Stomach (tissue), 9 donors: Measurements from ENCODE around the gene KCNJ4. TPM values are rescaled to one million over a fixed set of nuclear protein-coding genes. Genes with fewer than 3 reads are reported as not detected.

Experiments used
- DNase-seq, 2 donors: peaks; one replicate each; pipeline versions ENCODE4 v3.0.0 to v3.0.0-alpha.2; 2013 to 2019
- H3K27ac ChIP-seq, 5 donors: fragments of 200-600 bp in 4 of 5; sonication (generic) in 4 of 5; one replicate each; pipeline ENCODE4 v1.5.1; 2013 to 2019; ENCODE audit warnings: mild to moderate bottlenecking in 1 of 5, moderate library complexity in 1 of 5
- H3K27me3 ChIP-seq, 3 donors: fragments of 200-600 bp; sonication (generic); one replicate each; pipeline ENCODE4 v1.5.1; 2017 to 2019; ENCODE audit warnings: mixed run types in 1 of 3
- H3K36me3 ChIP-seq, 4 donors: fragments of 200-600 bp; sonication (generic); 1 replicate in 3 of 4; 2 replicates in 1 of 4; pipeline ENCODE4 v1.5.1; 2016 to 2019
- H3K4me1 ChIP-seq, 4 donors: fragments of 200-600 bp; sonication (generic); one replicate each; pipeline ENCODE4 v1.5.1; 2016 to 2019
- H3K4me3 ChIP-seq, 4 donors: fragments of 200-600 bp; sonication (generic) in 3 of 4; one replicate each; pipeline ENCODE4 v1.5.1; 2016 to 2019; ENCODE audit warnings: mild to moderate bottlenecking in 1 of 4
- H3K9me3 ChIP-seq, 4 donors: fragments of 200-600 bp; sonication (generic); one replicate each; pipeline ENCODE4 v1.5.1; 2016 to 2019
- EP300 ChIP-seq: sonication (generic); formaldehyde crosslinking; IDR thresholded peaks from one replicate; pipeline ENCODE4 v1.6.1; 2017; ENCODE audit warnings: antibody characterized with exemption
- POLR2A ChIP-seq, 4 donors: fragments of 450-650 bp; IDR thresholded peaks; one replicate each; pipeline ENCODE4 v1.6.1; 2016; ENCODE audit warnings: antibody characterized with exemption in 4 of 4, control low read depth in 2 of 4, mild to moderate bottlenecking in 1 of 4, moderate library complexity in 1 of 4
- POLR2AphosphoS5 ChIP-seq, 3 donors: sonication (generic); formaldehyde crosslinking; IDR thresholded peaks; one replicate each; pipeline ENCODE4 v1.6.1; 2016; ENCODE audit warnings: antibody characterized with exemption in 3 of 3
- WGBS, 5 donors: extraction: QIAGEN DNeasy Blood & Tissue Kit in 3 of 5; methylation state at CpG; one replicate each; pipeline versions ENCODE4 v1.1.5 to v1.1.7; 2013 to 2018; 5-methylcytosine and 5-hydroxymethylcytosine counted together
- intact Hi-C: fragments of 100-400 bp; cut with DNase I; formaldehyde crosslinking; loops from one replicate; pipeline ENCODE4 v1.15.1; 2023; ENCODE audit warnings: low total_unique reads
- polyA plus RNA-seq, 3 donors: library from polyadenylated mRNA; stranded (reverse); fragments of 200-250 nt; gene quantifications; one replicate each; pipeline ENCODE4 v1.2.3, GENCODE V29; 2013
- total RNA-seq, 5 donors: library from RNA; depleted of rRNA; stranded (reverse); fragments of >200 nt; gene quantifications; one replicate each; pipeline versions ENCODE4 v1.1.0 to v1.2.3, GENCODE V29; 2014 to 2016
- TF ChIP-seq, protein P1 (sequence below), 7 experiments: fragments of 450-650 bp in 4 of 7; fragments of 200-600 bp in 3 of 7; sonication (generic) in 3 of 7; IDR thresholded peaks; one replicate each; pipeline ENCODE4 v1.5.1; 2016 to 2019; ENCODE audit warnings: antibody characterized with exemption in 7 of 7, control low read depth in 2 of 7, mild to moderate bottlenecking in 1 of 7
- donor health status: healthy with polysubstance abuse.
- donor health status: Bipolar disorder and iron deficiency.
- donor health status: healthy.

The KCNJ4 gene
- total and polyA plus RNA-seq, 8 donors: not detected

DNA sequence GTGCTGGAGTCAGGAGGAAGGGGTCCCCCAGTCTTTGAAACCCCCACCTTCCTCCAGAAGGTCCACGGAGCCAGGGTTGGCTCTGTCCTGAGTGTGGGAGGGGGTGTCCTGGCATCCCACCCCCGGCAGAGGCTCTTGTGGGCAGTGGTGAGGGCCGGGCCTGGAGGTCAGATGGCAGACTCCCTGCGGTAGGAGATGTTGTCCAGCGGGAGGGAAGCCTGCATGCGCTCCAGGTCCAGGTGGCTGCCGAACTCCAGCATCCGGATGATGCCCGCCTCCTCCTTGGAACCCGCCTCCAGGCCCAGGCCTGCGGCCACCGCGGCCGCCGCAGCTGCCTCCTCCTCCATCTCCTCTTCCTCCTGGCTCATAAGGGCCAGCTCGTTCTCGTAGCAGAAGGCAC, 28.4 kb downstream of the KCNJ4 start:
- TF ChIP-seq POLR2A (IDR thresholded peaks at IDR 0.05) (no peak), EP300 (no peak), POLR2AphosphoS5 (IDR thresholded peaks at IDR 0.05) (no peak)
- TF ChIP-seq, protein P1, sequence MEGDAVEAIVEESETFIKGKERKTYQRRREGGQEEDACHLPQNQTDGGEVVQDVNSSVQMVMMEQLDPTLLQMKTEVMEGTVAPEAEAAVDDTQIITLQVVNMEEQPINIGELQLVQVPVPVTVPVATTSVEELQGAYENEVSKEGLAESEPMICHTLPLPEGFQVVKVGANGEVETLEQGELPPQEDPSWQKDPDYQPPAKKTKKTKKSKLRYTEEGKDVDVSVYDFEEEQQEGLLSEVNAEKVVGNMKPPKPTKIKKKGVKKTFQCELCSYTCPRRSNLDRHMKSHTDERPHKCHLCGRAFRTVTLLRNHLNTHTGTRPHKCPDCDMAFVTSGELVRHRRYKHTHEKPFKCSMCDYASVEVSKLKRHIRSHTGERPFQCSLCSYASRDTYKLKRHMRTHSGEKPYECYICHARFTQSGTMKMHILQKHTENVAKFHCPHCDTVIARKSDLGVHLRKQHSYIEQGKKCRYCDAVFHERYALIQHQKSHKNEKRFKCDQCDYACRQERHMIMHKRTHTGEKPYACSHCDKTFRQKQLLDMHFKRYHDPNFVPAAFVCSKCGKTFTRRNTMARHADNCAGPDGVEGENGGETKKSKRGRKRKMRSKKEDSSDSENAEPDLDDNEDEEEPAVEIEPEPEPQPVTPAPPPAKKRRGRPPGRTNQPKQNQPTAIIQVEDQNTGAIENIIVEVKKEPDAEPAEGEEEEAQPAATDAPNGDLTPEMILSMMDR (IDR thresholded peaks at IDR 0.05): no peak
- no peaks in the 10 kb centered on the region for H3K4me1 ChIP-seq
- H3K27ac ChIP-seq: no peak overlapping the region
- no peaks in the 10 kb centered on the region for H3K9me3 ChIP-seq
- no peak for DNase-seq
- no peak overlapping the region for H3K4me3 ChIP-seq
- intact Hi-C loops: no loop called here
- no peaks in the 10 kb centered on the region for H3K36me3 ChIP-seq
- H3K27me3 ChIP-seq: no peaks in the 10 kb centered on the region
- WGBS, 5 donors: 60 to 84% (median 82%) methylated on average over 4 to 17 of the region's 17 CpGs

DNA sequence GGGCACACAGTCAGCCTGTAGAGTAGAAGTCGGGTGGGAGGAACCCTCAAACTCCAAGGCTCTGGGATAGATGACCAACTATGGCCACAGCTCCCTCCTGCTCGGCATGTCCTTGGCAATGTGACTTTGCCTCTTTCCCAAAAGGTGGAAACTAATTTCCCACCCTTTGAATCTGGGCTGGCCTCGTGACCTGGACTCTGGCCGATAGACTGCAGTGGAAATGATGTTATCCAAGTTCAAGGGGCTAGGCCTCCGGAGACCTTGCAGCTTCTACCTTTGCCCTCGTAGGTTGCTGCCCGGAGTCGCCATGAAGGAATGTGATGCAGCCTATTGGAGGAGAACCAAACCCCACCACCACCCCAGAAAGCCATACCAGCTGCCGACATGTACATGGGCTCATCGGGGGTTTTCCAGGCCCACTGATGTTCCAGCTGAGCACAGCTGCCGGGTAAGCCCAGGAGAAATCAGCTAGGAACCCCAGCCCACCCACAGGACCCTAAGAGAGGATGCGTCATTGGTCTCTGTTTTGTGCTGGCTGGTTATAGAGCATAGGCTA, 30.4 kb downstream of the KCNJ4 start:
- intact Hi-C loops: no loop called here
- H3K27me3 ChIP-seq: no peaks in the 10 kb centered on the region
- H3K36me3 ChIP-seq: no peaks in the 10 kb centered on the region
- H3K27ac ChIP-seq: no peak overlapping the region
- no peaks in the 10 kb centered on the region for H3K9me3 ChIP-seq
- WGBS, 5 donors: 72 to 83% (median 80%) methylated on average over 5 to 12 of the region's 12 CpGs
- no peak for DNase-seq
- H3K4me1 ChIP-seq: no peaks in the 10 kb centered on the region
- no peak overlapping the region for H3K4me3 ChIP-seq
- TF ChIP-seq POLR2A (IDR thresholded peaks at IDR 0.05) (no peak), EP300 (no peak), POLR2AphosphoS5 (IDR thresholded peaks at IDR 0.05) (no peak)
- TF ChIP-seq, protein P1 (IDR thresholded peaks at IDR 0.05): no peak

DNA sequence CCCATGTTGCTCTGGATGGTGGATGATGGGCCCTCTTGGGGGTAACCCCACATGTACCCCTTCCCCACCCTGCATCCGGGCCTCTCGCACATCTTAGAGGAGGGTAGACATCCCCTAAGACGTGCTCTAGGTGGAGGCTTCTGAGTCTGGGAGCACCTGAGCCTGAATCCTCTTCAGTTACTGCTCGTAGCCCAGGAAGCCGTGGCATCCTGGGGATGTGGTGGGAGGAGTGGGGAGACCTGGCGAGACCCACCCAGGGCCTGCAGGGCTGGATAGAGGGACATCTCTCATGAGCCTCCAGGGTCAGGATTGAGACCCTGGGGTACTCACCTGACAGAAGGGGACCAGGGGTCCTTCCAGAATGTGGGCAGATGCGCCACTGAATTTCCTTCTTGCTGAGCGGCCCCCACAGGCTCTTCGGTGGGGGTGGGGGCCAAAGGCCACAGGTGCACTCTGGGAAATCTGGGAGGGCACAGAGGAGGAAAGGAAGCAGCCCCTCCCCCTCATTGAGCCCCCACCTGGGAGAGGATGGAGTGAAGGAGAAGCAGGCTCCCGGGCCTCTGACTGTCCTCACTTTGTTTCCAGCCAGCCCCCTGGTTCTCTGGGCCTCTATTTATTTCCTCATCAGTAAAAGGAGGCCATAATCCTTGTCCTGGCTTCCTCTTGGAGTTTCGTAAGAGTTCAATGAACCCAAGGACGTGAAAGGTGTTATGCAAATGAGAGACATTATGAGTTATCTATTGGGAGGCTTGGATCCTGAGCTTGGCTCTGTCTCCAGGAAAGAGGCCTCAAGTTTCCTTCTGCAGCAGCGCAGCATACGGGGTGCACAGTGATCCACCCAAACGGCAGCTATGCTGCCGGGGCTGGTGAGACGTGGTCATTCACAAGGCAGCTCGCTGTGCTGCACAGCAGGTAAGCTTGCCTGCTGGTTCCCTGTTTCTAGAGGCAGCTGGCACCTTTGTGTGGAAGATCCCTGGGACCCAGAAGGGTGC, 31.2 kb downstream of the KCNJ4 start:
- no peaks in the 10 kb centered on the region for H3K27me3 ChIP-seq
- WGBS, 5 donors: 80 to 89% (median 83%) methylated on average over 16 to 18 of the region's 18 CpGs
- no peak for DNase-seq
- no peak overlapping the region for H3K4me3 ChIP-seq
- H3K9me3 ChIP-seq: no peaks in the 10 kb centered on the region
- no peaks in the 10 kb centered on the region for H3K4me1 ChIP-seq
- no peak overlapping the region for H3K27ac ChIP-seq
- TF ChIP-seq POLR2A (IDR thresholded peaks at IDR 0.05) (no peak), POLR2AphosphoS5 (IDR thresholded peaks at IDR 0.05) (no peak), EP300 (no peak)
- TF ChIP-seq, protein P1 (IDR thresholded peaks at IDR 0.05): no peak
- no peaks in the 10 kb centered on the region for H3K36me3 ChIP-seq
- intact Hi-C loops: no loop called here

DNA sequence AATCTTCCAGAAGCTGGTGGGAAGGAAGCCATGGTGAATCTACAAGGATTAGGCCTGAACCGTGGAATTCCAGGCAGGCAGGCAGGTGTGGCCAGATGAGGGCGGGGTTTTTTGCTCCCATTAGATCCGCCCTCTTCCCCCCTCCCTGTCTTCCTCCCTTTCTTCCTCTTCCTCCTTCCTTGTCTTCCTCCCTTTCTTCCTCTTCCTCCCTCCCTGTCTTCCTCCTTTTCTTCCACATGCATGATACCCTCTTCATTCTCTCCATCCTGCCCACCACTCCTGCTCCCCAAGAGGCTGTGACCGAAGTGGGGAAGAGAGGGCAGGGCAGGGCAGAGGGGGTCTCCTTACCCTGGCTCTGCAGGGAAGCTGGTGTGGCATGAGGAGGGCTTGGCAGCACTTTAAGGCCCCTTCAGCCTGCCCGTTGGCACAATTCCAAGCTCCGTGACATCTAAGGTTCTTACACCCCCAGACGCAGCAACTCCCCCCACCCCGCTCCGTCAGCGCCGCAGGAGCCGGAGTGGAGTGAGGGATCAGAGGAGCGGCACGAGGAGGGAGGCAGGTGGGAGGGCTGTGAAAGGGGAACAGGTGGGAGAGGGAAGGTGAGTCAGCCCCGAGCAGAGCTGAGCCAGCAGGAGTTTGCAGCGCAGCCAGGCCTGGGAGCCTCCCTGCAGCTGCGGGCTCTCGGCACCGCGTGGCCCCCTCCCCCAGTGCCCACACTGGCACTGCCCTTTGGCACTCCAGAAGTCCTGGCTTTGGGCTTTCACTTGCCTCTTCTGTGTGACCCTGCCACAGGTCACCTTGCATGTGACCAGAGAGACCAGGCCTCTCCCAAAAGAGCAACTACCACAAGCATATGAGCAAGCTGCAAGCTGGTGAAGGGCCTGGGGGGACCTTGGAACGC, 32.1 kb downstream of the KCNJ4 start:
- intact Hi-C loops: no loop called here
- no peaks in the 10 kb centered on the region for H3K27me3 ChIP-seq
- WGBS, 5 donors: 59 to 78% (median 66%) methylated on average over 21 of the region's 21 CpGs
- peak in 1 of 2 donors; percentile 66 for DNase-seq
- no peak overlapping the region for H3K4me3 ChIP-seq
- H3K36me3 ChIP-seq: no peaks in the 10 kb centered on the region
- TF ChIP-seq, protein P1 (IDR thresholded peaks at IDR 0.05): no peak
- no peak overlapping the region for H3K27ac ChIP-seq
- no peaks in the 10 kb centered on the region for H3K9me3 ChIP-seq
- H3K4me1 ChIP-seq: no peaks in the 10 kb centered on the region
